Endothelial cell of umbilical vein (primary cell): ENCODE data around the gene C16orf74.

Experiments used
- CTCF ChIP-seq, 2 donors: IDR thresholded peaks; 1 replicate in 1 of 2; 2 replicates in 1 of 2; pipeline ENCODE4 v1.5.1; 2011; ENCODE audit warnings: low read length in 2 of 2, mild to moderate bottlenecking in 2 of 2, moderate library complexity in 2 of 2, control low read depth in 1 of 2, inconsistent platforms in 1 of 2, low read depth in 1 of 2; ENCODE audit not compliant: insufficient read depth in 1 of 2; ENCODE audit errors: extremely low read depth in 1 of 2
- EZH2 ChIP-seq: IDR thresholded peaks from 2 replicates; pipeline ENCODE4 v1.6.1; 2012; ENCODE audit warnings: borderline replicate concordance, low read depth, mild to moderate bottlenecking, moderate library complexity, low read length, inconsistent platforms; ENCODE audit not compliant: severe bottlenecking
- JUN ChIP-seq: IDR thresholded peaks from 2 replicates; pipeline ENCODE4 v1.6.1; 2011; ENCODE audit warnings: borderline replicate concordance, low read depth; ENCODE audit not compliant: insufficient read length, insufficient read depth
- POLR2A ChIP-seq: IDR thresholded peaks from 2 replicates; pipeline ENCODE4 v1.6.1; 2012; ENCODE audit warnings: low read depth, mild to moderate bottlenecking, control low read depth, low read length

- TF ChIP-seq JUN: no peak
- no peak for TF ChIP-seq EZH2
- TF ChIP-seq POLR2A: no peak
- no peak for TF ChIP-seq CTCF (IDR thresholded peaks at IDR 0.05; ENCODE audit: extremely low read depth in 1 of 2, insufficient read depth in 1 of 2, low read depth in 1 of 2, low read length in 2 of 2)
Observed at GRCh38 chr16:85765767-85766166, 14.9 kb upstream of the C16orf74 start.
